ENCODE measurements around the gene ERGIC3.

GRCh38 chr20:35503281-35503680 lies 38.6 kb upstream of the ERGIC3 start:
- TF ChIP-seq CTCF (IDR thresholded peaks at IDR 0.05 in 8 of 11, conservative IDR thresholded peaks at IDR 0.05 in 3 of 11) (no peak), POLR2A (IDR thresholded peaks at IDR 0.05) (no peak)
